ENCODE data around the gene SOX5.
"Not testable (repeated sequence)": the region's sequence is repeated elsewhere in the genome, so short reads cannot be mapped to it uniquely, and the experiment has no call there.

SOX5 gene

DNA sequence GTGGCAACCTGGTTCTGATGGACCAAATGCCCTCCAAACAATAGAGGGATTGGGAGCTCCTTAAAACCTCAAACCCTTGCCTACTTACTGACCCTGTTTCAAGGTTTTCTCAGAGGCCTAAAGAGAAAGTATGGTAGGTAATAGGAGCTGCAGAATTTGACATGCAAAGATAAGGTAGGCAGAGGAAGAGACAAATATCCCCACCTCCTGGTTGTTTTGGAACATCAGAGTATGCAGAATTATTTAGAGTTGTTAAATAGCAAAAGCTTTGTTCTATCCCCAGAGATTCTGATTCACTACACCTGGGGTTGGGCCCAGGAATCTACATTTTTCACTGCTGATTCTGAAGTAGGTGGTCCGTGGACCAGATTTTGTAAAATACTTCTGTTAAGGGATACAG is 421.2 kb downstream of the SOX5 start:
- DNase-seq (ENCODE audit: low spot score in 2 of 2), result no peak
- ATAC-seq (ENCODE audit: low read depth), result no peak
- no peaks in the 10 kb centered on the region for H3K36me3 Mint-ChIP-seq
- peaks cover 2% of the 10 kb centered on the region for H3K4me1 Mint-ChIP-seq
- H3K4me3 Mint-ChIP-seq, result no peak overlapping the region
- H3K27me3 Mint-ChIP-seq, result no peaks in the 10 kb centered on the region
- H3K9me3 Mint-ChIP-seq, result peaks cover 2% of the 10 kb centered on the region
- no peak overlapping the region for H3K27ac Mint-ChIP-seq

DNA sequence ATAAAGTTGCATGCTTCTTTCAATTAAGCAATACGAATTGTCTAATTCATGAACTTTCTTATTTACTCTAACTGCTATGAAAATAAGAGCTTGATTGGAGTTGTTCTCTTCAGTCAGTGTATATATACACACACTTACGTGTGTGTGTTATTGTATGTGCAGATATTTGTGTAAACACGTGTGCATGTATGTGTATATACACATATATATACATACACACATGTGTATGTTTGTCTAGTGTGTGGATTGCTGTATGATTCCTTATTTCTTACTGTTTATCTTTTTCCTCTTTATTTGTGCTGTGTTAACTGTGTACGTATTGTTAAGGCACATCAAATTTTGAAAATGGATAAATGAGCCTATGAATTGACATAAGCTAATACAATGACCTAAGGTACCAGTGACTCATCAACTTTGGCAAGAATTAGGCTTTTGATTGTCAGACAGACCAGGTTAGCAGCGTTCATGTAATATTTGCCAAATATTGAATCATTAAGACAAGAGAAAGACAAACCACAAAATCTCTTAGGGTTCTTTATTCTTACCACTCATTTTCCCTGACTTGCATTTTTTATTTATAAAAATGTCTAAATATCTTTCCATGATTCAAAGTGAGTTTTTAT is 423.9 kb downstream of the SOX5 start:
- no peak overlapping the region for H3K4me3 Mint-ChIP-seq
- H3K4me1 Mint-ChIP-seq, result peaks cover 4% of the 10 kb centered on the region
- H3K27me3 Mint-ChIP-seq, result no peaks in the 10 kb centered on the region
- H3K27ac Mint-ChIP-seq, result no peak overlapping the region
- H3K36me3 Mint-ChIP-seq, result no peaks in the 10 kb centered on the region
- H3K9me3 Mint-ChIP-seq, result peaks cover 2% of the 10 kb centered on the region
- DNase-seq (ENCODE audit: low spot score in 2 of 2) (no peak), ATAC-seq (ENCODE audit: low read depth) (no peak)

DNA sequence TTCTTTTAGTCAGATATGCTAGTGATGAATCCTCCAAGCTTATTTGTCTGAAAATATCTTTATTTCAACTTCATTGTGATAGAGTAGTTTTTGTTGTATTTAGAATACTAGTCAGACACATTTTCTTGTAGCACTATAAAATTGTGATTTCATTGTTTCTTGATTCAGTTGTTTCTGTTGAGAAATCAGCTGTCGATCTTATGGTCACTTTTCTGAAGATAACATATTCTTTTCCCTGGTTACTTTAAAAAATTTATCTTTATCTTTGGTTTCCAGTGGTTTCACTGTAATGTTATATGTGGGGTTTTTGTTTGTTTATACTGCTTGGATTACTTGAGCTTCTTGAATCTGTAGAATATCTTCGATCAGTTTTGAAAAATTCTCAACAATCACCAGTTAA is 426.1 kb downstream of the SOX5 start:
- DNase-seq (ENCODE audit: low spot score in 2 of 2) (no peak), ATAC-seq (ENCODE audit: low read depth) (no peak)
- Mint-ChIP-seq H3K4me3 (no peak overlapping the region), H3K36me3 (peaks cover 4% of the 10 kb centered on the region), H3K4me1 (peaks cover 4% of the 10 kb centered on the region), H3K27me3 (no peaks in the 10 kb centered on the region), H3K27ac (no peak overlapping the region), H3K9me3 (peaks cover 4% of the 10 kb centered on the region)

DNA sequence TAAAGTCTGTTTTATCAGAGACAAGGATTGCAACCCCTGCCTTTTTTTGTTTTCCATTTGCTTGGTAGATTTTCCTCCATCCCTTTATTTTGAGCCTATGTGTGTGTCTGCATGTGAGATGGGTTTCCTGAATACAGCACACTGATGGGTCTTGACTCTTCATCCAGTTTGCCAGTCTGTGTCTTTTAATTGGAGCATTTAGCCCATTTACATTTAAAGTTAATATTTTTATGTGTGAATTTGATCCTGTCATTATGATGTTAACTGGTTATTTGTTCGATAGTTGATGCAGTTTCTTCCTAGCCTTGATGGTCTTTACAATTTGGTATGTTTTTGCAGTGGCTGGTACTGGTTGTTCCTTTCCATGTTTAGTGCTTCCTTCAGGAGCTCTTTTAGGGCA is 430.0 kb downstream of the SOX5 start:
- DNase-seq (ENCODE audit: low spot score in 2 of 2); H3K9me3 Mint-ChIP-seq; H3K27ac Mint-ChIP-seq; ATAC-seq (ENCODE audit: low read depth); H3K36me3 Mint-ChIP-seq; H3K27me3 Mint-ChIP-seq; H3K4me1 Mint-ChIP-seq; H3K4me3 Mint-ChIP-seq: not testable (repeated sequence)

DNA sequence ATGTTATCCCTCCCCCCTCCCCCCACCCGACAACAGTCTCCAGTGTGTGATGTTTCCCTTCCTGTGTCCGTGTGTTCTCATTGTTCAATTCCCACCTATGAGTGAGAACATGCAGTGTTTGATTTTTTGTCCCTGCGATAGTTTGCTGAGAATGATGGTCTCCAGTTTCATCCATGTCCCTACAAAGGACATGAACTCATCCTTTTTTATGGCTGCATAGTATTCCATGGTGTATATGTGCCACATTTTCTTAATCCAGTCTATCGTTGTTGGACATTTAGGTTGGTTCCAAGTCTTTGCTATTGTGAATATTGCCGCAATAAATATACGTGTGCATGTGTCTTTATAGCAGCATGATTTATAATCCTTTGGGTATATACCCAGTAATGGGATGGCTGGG is 433.7 kb downstream of the SOX5 start:
- not testable (repeated sequence) for H3K27ac Mint-ChIP-seq; H3K27me3 Mint-ChIP-seq; H3K4me1 Mint-ChIP-seq; H3K9me3 Mint-ChIP-seq; H3K36me3 Mint-ChIP-seq; ATAC-seq (ENCODE audit: low read depth); DNase-seq (ENCODE audit: low spot score in 2 of 2); H3K4me3 Mint-ChIP-seq

DNA sequence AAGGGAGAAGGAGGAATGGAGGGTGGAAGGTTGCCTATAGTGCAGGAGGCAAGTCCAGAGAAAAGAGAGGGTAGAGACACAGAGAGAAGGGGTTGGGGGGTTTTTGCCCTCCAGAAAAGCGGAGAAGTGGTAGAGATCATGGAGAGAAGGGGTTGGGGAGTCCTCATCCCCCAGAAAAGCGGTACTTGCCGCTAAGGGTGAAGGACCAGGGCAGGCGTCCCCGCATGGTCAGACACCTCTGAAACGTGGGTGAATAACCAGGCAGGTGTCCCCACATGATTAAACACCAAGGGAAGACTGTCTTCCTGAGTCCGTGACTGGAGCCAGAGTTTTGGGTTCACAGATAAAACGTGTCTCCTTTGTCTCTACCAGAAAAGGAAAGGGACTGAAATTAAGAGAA is 439.0 kb downstream of the SOX5 start:
- no peak overlapping the region for H3K27ac Mint-ChIP-seq
- H3K9me3 Mint-ChIP-seq, result peaks cover 2% of the 10 kb centered on the region
- peaks cover 4% of the 10 kb centered on the region for H3K4me1 Mint-ChIP-seq
- H3K36me3 Mint-ChIP-seq, result peaks cover 2% of the 10 kb centered on the region
- DNase-seq (ENCODE audit: low spot score in 2 of 2) (no peak), ATAC-seq (ENCODE audit: low read depth) (no peak)
- H3K4me3 Mint-ChIP-seq, result no peak overlapping the region
- H3K27me3 Mint-ChIP-seq, result no peaks in the 10 kb centered on the region

DNA sequence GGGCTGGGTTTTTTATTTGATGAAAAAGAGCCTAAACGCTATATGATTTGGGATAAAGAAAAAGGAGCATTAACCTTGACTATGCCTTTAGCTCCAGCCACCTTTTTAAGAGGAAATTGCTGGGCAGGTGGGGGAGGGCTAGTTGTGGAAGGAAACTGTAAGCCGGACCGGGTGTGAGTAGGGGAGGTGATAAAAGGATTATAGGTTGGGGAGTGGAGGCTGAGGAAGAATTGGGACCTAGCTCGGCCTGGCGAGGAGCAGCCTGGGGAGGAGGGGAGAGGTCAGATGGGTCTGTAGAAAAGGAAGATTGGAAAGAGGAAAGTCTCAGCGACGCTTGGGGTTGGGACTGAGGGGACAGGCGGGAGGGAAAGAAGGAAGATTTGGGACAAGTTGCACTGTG is 439.6 kb downstream of the SOX5 start:
- H3K4me3 Mint-ChIP-seq; ATAC-seq (ENCODE audit: low read depth); H3K36me3 Mint-ChIP-seq; H3K27ac Mint-ChIP-seq; DNase-seq (ENCODE audit: low spot score in 2 of 2); H3K27me3 Mint-ChIP-seq; H3K9me3 Mint-ChIP-seq; H3K4me1 Mint-ChIP-seq: not testable (repeated sequence)

DNA sequence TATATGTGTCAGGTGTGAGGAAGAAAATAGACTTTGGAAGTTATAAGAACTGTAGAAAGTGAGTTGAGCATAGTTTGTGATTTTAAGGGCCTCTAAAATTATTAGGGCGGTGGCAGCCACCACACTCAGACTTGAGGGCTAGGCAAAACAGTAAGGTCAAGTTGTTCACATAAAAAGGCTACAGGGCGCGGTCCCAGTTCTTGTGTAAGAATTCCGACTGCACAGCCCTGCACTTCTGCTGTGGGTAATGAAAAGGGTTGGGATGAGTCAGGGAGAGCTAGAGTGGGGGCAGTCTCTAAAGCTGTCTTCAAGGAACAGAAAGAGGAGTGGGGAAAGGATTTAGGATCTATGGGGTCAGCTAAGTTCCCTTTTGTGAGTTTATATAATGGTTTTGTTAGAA is 441.7 kb downstream of the SOX5 start:
- H3K9me3 Mint-ChIP-seq; H3K36me3 Mint-ChIP-seq; H3K4me3 Mint-ChIP-seq; H3K27ac Mint-ChIP-seq; ATAC-seq (ENCODE audit: low read depth); DNase-seq (ENCODE audit: low spot score in 2 of 2); H3K4me1 Mint-ChIP-seq; H3K27me3 Mint-ChIP-seq: not testable (repeated sequence)

DNA sequence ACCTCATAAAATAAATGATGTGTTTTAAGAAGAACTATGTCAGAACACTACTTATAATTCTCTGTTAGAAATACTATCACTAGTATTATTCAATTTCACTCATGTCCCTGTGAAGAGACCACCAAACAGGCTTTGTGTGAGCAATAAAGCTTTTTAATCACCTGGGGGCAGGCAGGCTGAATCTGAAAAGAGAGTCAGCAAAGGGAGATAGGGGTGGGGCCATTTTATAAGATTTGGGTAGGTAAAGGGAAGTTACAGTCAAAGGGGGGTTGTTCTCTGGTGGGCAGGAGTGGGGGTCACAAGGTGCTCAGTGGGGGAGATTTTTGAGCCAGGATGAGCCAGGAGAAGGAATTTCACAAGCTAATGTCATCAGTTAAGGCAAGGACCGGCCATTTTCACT is 443.7 kb downstream of the SOX5 start:
- not testable (repeated sequence) for H3K27ac Mint-ChIP-seq; H3K4me1 Mint-ChIP-seq; H3K27me3 Mint-ChIP-seq; ATAC-seq (ENCODE audit: low read depth); DNase-seq (ENCODE audit: low spot score in 2 of 2); H3K36me3 Mint-ChIP-seq; H3K9me3 Mint-ChIP-seq; H3K4me3 Mint-ChIP-seq

DNA sequence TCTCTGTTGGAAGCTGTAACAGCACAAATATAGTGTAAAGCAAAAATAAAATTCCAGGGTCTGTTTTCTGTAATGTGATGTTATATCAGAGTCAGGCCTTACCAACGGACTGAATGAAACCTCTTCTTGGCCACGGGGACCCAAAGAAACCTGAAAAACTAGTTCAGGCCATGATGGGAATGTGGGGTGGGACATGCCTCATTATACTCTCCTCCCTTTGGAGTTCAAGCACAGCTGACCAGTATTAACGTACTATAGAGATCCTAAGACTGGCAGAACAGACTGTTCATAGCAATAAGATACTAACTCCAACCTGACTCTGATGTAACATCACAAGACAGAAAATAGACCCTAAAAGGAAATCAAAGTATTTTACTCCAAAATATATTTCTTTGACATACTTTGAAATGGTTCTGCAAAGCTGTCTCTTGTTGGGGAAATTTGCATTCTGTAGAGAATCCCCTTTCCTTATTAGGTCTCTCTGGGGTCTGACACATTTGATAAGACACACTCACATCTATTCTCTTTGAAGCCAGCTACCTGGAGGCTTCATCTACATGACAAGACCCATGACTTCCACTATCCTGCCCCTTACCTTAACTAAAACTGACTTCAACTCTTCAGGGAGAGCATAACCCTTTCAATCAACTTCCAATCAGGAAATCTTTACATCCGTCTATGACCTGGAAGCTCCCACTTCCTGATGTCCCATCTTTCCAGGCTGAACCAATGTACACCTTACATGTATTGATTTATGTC is 444.6 kb downstream of the SOX5 start:
- ATAC-seq (ENCODE audit: low read depth) (no peak), DNase-seq (ENCODE audit: low spot score in 2 of 2) (no peak)
- H3K4me3 Mint-ChIP-seq, result no peak overlapping the region
- H3K27me3 Mint-ChIP-seq, result peaks cover 1% of the 10 kb centered on the region
- no peak overlapping the region for H3K27ac Mint-ChIP-seq
- peaks cover under 1% of the 10 kb centered on the region for H3K36me3 Mint-ChIP-seq
- H3K4me1 Mint-ChIP-seq, result peaks cover 2% of the 10 kb centered on the region
- no peaks in the 10 kb centered on the region for H3K9me3 Mint-ChIP-seq

DNA sequence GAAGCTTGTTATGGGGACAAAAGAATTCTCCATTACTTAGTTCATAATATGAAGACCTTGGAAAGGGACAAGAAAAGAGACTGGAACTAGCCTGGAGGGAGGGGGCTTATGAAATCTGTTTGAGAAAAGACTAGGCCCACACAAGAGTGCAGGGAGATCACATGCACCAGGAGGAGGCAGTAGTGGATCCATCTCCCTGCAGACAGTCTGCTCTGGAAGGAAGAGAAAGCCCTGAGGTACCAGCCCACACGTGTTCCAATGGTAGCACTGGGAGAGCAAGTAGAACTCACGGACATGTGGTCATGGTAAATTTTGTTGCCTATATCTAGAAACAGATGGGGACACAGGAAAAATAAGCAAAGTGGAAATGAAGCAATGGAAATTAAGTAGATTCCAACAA is 445.4 kb downstream of the SOX5 start:
- Mint-ChIP-seq H3K4me1 (peaks cover 2% of the 10 kb centered on the region), H3K27ac (no peak overlapping the region), H3K9me3 (no peaks in the 10 kb centered on the region), H3K4me3 (no peak overlapping the region), H3K36me3 (no peaks in the 10 kb centered on the region), H3K27me3 (peaks cover 1% of the 10 kb centered on the region)
- peak; percentile 27 for ATAC-seq (ENCODE audit: low read depth)
- DNase-seq (ENCODE audit: low spot score in 2 of 2), result no peak

DNA sequence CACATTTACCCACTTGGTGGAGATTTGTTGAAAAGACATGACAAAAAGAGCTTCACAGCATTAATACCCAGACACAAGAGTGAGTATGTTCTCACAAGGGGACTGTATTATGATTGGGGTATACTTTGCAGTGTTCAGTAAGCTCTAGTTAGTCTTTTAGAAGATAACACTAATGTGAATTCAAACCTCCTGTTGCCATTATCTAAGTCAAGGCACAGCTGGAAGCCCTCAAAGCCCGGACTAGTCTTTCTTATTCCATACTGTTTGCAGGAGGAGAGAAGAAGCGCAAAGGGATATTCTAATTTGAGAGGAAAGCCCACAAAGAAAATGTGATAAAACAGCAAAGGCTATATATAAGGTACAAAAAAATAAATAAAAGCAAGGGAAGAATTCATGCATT is 445.9 kb downstream of the SOX5 start:
- H3K9me3 Mint-ChIP-seq, result no peaks in the 10 kb centered on the region
- ATAC-seq (ENCODE audit: low read depth) (no peak), DNase-seq (ENCODE audit: low spot score in 2 of 2) (no peak)
- no peaks in the 10 kb centered on the region for H3K36me3 Mint-ChIP-seq
- peaks cover 1% of the 10 kb centered on the region for H3K27me3 Mint-ChIP-seq
- peaks cover 2% of the 10 kb centered on the region for H3K4me1 Mint-ChIP-seq
- H3K4me3 Mint-ChIP-seq, result no peak overlapping the region
- no peak overlapping the region for H3K27ac Mint-ChIP-seq

DNA sequence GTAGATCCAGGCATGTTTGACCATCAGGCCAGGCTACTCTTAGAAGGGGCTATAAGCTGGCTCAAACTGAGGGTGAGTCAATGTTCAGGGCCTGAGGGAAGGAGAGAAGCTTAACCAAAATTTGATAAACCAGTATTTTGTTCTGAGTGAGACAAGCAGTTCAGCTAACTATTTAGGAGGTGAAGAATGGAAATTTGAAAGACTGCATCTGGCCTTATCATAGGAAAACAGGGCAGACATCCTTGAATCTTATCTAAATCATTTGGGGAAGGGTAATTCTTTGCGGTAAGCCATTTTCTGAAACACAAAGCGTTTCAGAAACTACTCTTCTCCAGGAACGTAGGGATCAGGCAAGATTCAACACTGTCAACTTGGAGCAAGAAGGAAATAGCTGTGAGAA is 447.2 kb downstream of the SOX5 start:
- Mint-ChIP-seq H3K27me3 (peaks cover 1% of the 10 kb centered on the region), H3K4me1 (peaks cover 2% of the 10 kb centered on the region), H3K27ac (no peak overlapping the region)

DNA sequence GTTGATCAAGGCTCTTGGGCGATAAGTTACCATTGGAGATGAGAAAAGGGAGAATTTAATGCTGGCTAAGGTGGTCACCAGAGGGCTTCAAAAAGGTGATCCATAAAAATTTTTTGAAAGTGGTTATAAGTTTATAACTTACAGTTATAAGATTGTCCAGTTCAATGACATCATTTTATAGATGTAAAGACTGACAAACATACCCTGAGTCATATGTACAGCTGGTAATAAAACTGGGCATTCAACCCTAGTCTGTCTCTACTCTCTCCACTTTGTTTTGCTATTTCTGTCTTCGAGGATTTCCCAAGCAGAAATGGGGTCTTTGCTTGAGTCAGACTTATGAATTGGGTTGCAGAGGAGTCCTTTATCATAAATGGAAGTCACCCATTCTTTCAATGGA is 454.0 kb downstream of the SOX5 start:
- H3K4me3 Mint-ChIP-seq, result no peak overlapping the region
- H3K9me3 Mint-ChIP-seq, result peaks cover 2% of the 10 kb centered on the region
- no peak for DNase-seq (ENCODE audit: low spot score in 2 of 2)
- no peaks in the 10 kb centered on the region for H3K27me3 Mint-ChIP-seq
- no peaks in the 10 kb centered on the region for H3K4me1 Mint-ChIP-seq
- H3K27ac Mint-ChIP-seq, result no peak overlapping the region
- peaks cover 1% of the 10 kb centered on the region for H3K36me3 Mint-ChIP-seq
- ATAC-seq (ENCODE audit: low read depth), result no peak

More for the DNA sequence above, 447.2 kb downstream of the SOX5 start:
- no peaks in the 10 kb centered on the region for H3K9me3 Mint-ChIP-seq
- no peaks in the 10 kb centered on the region for H3K36me3 Mint-ChIP-seq
- ATAC-seq (ENCODE audit: low read depth) (no peak), DNase-seq (ENCODE audit: low spot score in 2 of 2) (no peak)
- H3K4me3 Mint-ChIP-seq, result no peak overlapping the region

DNA sequence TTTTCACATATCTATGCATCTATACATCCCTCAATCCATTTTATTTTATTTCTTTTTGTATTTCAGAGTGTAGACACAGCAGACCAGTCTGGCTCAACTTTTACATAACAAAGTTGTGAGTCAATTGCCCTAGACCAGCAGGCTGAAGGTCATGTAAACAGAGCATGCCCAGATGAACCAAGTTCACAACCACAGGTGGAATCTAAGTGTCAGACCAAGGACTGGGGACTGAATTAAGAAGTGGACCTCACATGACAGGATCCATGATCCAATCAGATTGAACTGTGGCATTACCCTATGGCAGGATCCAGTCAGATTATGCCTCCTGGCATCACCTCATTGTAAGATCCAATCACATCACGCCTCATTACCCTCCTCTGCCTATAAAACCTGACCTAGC is 455.8 kb downstream of the SOX5 start:
- ATAC-seq (ENCODE audit: low read depth) (no peak), DNase-seq (ENCODE audit: low spot score in 2 of 2) (no peak)
- no peak overlapping the region for H3K27ac Mint-ChIP-seq
- peaks cover 2% of the 10 kb centered on the region for H3K9me3 Mint-ChIP-seq
- H3K36me3 Mint-ChIP-seq, result peaks cover 1% of the 10 kb centered on the region
- no peaks in the 10 kb centered on the region for H3K27me3 Mint-ChIP-seq
- no peak overlapping the region for H3K4me3 Mint-ChIP-seq
- H3K4me1 Mint-ChIP-seq, result no peaks in the 10 kb centered on the region

All from memory B cell (primary cell).